ENCODE measurements around the gene ATP13A3.

Gene ATP13A3

GRCh38 chr3:194401868-194402329 lies 84.9 kb downstream of the ATP13A3 start:
- Histone ChIP-seq H3K9ac (ENCODE audit: low read depth, low read length) (no peak overlapping the region), H3K9me3 (ENCODE audit: control insufficient read depth, insufficient read depth, low read length) (no peaks in the 10 kb centered on the region)

GRCh38 chr3:194401346-194401745 lies 85.5 kb downstream of the ATP13A3 start:
- Histone ChIP-seq H3K4me1 (ENCODE audit: control insufficient read depth, insufficient read depth, low read length) (peaks cover 11% of the 10 kb centered on the region; the same call in 1 of the 2 replicates), H3K9me3 (ENCODE audit: control insufficient read depth, insufficient read depth, low read length) (no peaks in the 10 kb centered on the region), H3K9ac (ENCODE audit: low read depth, low read length) (no peak overlapping the region), H3K4me3 (ENCODE audit: low read depth, low read length) (no peak overlapping the region), H3K27me3 (ENCODE audit: control insufficient read depth, insufficient read depth, low read length) (peaks cover 31% of the 10 kb centered on the region), H3K27ac (ENCODE audit: low read depth, low read length) (no peak overlapping the region), H3K36me3 (ENCODE audit: control insufficient read depth, insufficient read depth, low read length) (peaks cover 13% of the 10 kb centered on the region)

More at GRCh38 chr3:194401868-194402329, 84.9 kb downstream of the ATP13A3 start:
- Histone ChIP-seq H3K36me3 (ENCODE audit: control insufficient read depth, insufficient read depth, low read length) (peaks cover 13% of the 10 kb centered on the region), H3K4me3 (ENCODE audit: low read depth, low read length) (no peak overlapping the region), H3K4me1 (ENCODE audit: control insufficient read depth, insufficient read depth, low read length) (peaks cover 11% of the 10 kb centered on the region; the same call in 1 of the 2 replicates), H3K27me3 (ENCODE audit: control insufficient read depth, insufficient read depth, low read length) (peaks cover 25% of the 10 kb centered on the region), H3K27ac (ENCODE audit: low read depth, low read length) (no peak overlapping the region)

- Histone ChIP-seq H3K27ac (ENCODE audit: low read depth, low read length) (no peak overlapping the region), H3K4me3 (ENCODE audit: low read depth, low read length) (no peak overlapping the region), H3K9me3 (ENCODE audit: control insufficient read depth, insufficient read depth, low read length) (no peaks in the 10 kb centered on the region), H3K9ac (ENCODE audit: low read depth, low read length) (no peak overlapping the region), H3K27me3 (ENCODE audit: control insufficient read depth, insufficient read depth, low read length) (peaks cover 37% of the 10 kb centered on the region), H3K4me1 (ENCODE audit: control insufficient read depth, insufficient read depth, low read length) (peaks cover 15% of the 10 kb centered on the region; the same call in 1 of the 2 replicates), H3K36me3 (ENCODE audit: control insufficient read depth, insufficient read depth, low read length) (peaks cover 6% of the 10 kb centered on the region; the same call in 1 of the 2 replicates)
These were observed 86.9 kb downstream of the ATP13A3 start for GRCh38 chr3:194399874-194400411.

- Histone ChIP-seq H3K9me3 (ENCODE audit: control insufficient read depth, insufficient read depth, low read length) (no peaks in the 10 kb centered on the region), H3K36me3 (ENCODE audit: control insufficient read depth, insufficient read depth, low read length) (peaks cover 4% of the 10 kb centered on the region; the same call in 1 of the 2 replicates), H3K4me3 (ENCODE audit: low read depth, low read length) (peak within 1 kb of the TSS; percentile 54), H3K9ac (ENCODE audit: low read depth, low read length) (no peak within 1 kb of the TSS), H3K27me3 (ENCODE audit: control insufficient read depth, insufficient read depth, low read length) (peaks cover 37% of the 10 kb centered on the region), H3K4me1 (ENCODE audit: control insufficient read depth, insufficient read depth, low read length) (peaks cover 15% of the 10 kb centered on the region; the same call in 1 of the 2 replicates), H3K27ac (ENCODE audit: low read depth, low read length) (no peak within 1 kb of the TSS)
These were observed 87.6 kb downstream of the ATP13A3 start, which contains the start of gene GP5 for GRCh38 chr3:194399166-194399565. TSS of gene GP5 (minus strand) at chr3:194399266. CDS start at chr3:194398282, 984 bp downstream.

GRCh38 chr3:194397757-194398312 lies 89.0 kb downstream of the ATP13A3 start:
- no peaks in the 10 kb centered on the region for H3K9me3 ChIP-seq (ENCODE audit: control insufficient read depth, insufficient read depth, low read length)
- H3K27me3 ChIP-seq (ENCODE audit: control insufficient read depth, insufficient read depth, low read length), result peaks cover 37% of the 10 kb centered on the region
- no peak overlapping the region for H3K9ac ChIP-seq (ENCODE audit: low read depth, low read length)
- H3K4me3 ChIP-seq (ENCODE audit: low read depth, low read length), result peak overlapping the region; percentile 54
- H3K4me1 ChIP-seq (ENCODE audit: control insufficient read depth, insufficient read depth, low read length), result peaks cover 15% of the 10 kb centered on the region; the same call in 1 of the 2 replicates
- H3K36me3 ChIP-seq (ENCODE audit: control insufficient read depth, insufficient read depth, low read length), result no peaks in the 10 kb centered on the region; the same call in 1 of the 2 replicates
- H3K27ac ChIP-seq (ENCODE audit: low read depth, low read length), result no peak overlapping the region

- no peaks in the 10 kb centered on the region for H3K9me3 ChIP-seq (ENCODE audit: control insufficient read depth, insufficient read depth, low read length)
- H3K36me3 ChIP-seq (ENCODE audit: control insufficient read depth, insufficient read depth, low read length), result no peaks in the 10 kb centered on the region
- no peak overlapping the region for H3K27ac ChIP-seq (ENCODE audit: low read depth, low read length)
- H3K4me1 ChIP-seq (ENCODE audit: control insufficient read depth, insufficient read depth, low read length), result peaks cover 15% of the 10 kb centered on the region; the same call in 1 of the 2 replicates
- H3K9ac ChIP-seq (ENCODE audit: low read depth, low read length), result no peak overlapping the region
- peaks cover 37% of the 10 kb centered on the region for H3K27me3 ChIP-seq (ENCODE audit: control insufficient read depth, insufficient read depth, low read length)
- peak overlapping the region; percentile 54 for H3K4me3 ChIP-seq (ENCODE audit: low read depth, low read length)
These were observed 89.7 kb downstream of the ATP13A3 start for GRCh38 chr3:194396859-194397756.

- Histone ChIP-seq H3K36me3 (ENCODE audit: control insufficient read depth, insufficient read depth, low read length) (no peaks in the 10 kb centered on the region), H3K4me1 (ENCODE audit: control insufficient read depth, insufficient read depth, low read length) (peaks cover 15% of the 10 kb centered on the region; the same call in 1 of the 2 replicates), H3K9me3 (ENCODE audit: control insufficient read depth, insufficient read depth, low read length) (no peaks in the 10 kb centered on the region), H3K4me3 (ENCODE audit: low read depth, low read length) (peak overlapping the region; percentile 54; the same call in 1 of the 2 replicates), H3K27me3 (ENCODE audit: control insufficient read depth, insufficient read depth, low read length) (peaks cover 37% of the 10 kb centered on the region), H3K27ac (ENCODE audit: low read depth, low read length) (no peak overlapping the region), H3K9ac (ENCODE audit: low read depth, low read length) (no peak overlapping the region)
These were observed 90.3 kb downstream of the ATP13A3 start for GRCh38 chr3:194396539-194396858.

GRCh38 chr3:194395778-194396538 lies 90.8 kb downstream of the ATP13A3 start:
- H3K4me1 ChIP-seq (ENCODE audit: control insufficient read depth, insufficient read depth, low read length), result peaks cover 10% of the 10 kb centered on the region; the same call in 1 of the 2 replicates
- H3K9ac ChIP-seq (ENCODE audit: low read depth, low read length), result no peak overlapping the region
- H3K27ac ChIP-seq (ENCODE audit: low read depth, low read length), result no peak overlapping the region
- H3K36me3 ChIP-seq (ENCODE audit: control insufficient read depth, insufficient read depth, low read length), result no peaks in the 10 kb centered on the region
- H3K9me3 ChIP-seq (ENCODE audit: control insufficient read depth, insufficient read depth, low read length), result no peaks in the 10 kb centered on the region
- H3K4me3 ChIP-seq (ENCODE audit: low read depth, low read length), result peak overlapping the region; percentile 54; the same call in 1 of the 2 replicates
- H3K27me3 ChIP-seq (ENCODE audit: control insufficient read depth, insufficient read depth, low read length), result peaks cover 37% of the 10 kb centered on the region

- Histone ChIP-seq H3K4me3 (ENCODE audit: low read depth, low read length) (no peak overlapping the region), H3K36me3 (ENCODE audit: control insufficient read depth, insufficient read depth, low read length) (no peaks in the 10 kb centered on the region), H3K9me3 (ENCODE audit: control insufficient read depth, insufficient read depth, low read length) (no peaks in the 10 kb centered on the region), H3K9ac (ENCODE audit: low read depth, low read length) (no peak overlapping the region), H3K27me3 (ENCODE audit: control insufficient read depth, insufficient read depth, low read length) (peaks cover 37% of the 10 kb centered on the region), H3K4me1 (ENCODE audit: control insufficient read depth, insufficient read depth, low read length) (peaks cover 10% of the 10 kb centered on the region; the same call in 1 of the 2 replicates), H3K27ac (ENCODE audit: low read depth, low read length) (no peak overlapping the region)
These were observed 91.6 kb downstream of the ATP13A3 start for GRCh38 chr3:194395212-194395611.

- Histone ChIP-seq H3K27ac (ENCODE audit: low read depth, low read length) (no peak overlapping the region), H3K9ac (ENCODE audit: low read depth, low read length) (no peak overlapping the region), H3K9me3 (ENCODE audit: control insufficient read depth, insufficient read depth, low read length) (no peaks in the 10 kb centered on the region), H3K27me3 (ENCODE audit: control insufficient read depth, insufficient read depth, low read length) (peaks cover 19% of the 10 kb centered on the region), H3K36me3 (ENCODE audit: control insufficient read depth, insufficient read depth, low read length) (no peaks in the 10 kb centered on the region), H3K4me3 (ENCODE audit: low read depth, low read length) (no peak overlapping the region), H3K4me1 (ENCODE audit: control insufficient read depth, insufficient read depth, low read length) (peaks cover 7% of the 10 kb centered on the region; the same call in 1 of the 2 replicates)
These were observed 94.2 kb downstream of the ATP13A3 start for GRCh38 chr3:194392576-194392975.

Data from HUES48 (cell line).